Mammary microvascular endothelial cell (primary cell): ENCODE measurements around the gene SHLD1. TPM values are rescaled to one million over a fixed set of nuclear protein-coding genes. Genes with fewer than 3 reads are reported as not detected.

ENCODE experiments used
- total RNA-seq: library from RNA; depleted of rRNA; stranded (reverse); fragments of >200 nt; gene quantifications from 2 replicates; pipeline ENCODE4 v1.2.3, GENCODE V29; 2015

SHLD1 gene
- 3.1 and 4.0 TPM in 2 replicates for total RNA-seq

DNA sequence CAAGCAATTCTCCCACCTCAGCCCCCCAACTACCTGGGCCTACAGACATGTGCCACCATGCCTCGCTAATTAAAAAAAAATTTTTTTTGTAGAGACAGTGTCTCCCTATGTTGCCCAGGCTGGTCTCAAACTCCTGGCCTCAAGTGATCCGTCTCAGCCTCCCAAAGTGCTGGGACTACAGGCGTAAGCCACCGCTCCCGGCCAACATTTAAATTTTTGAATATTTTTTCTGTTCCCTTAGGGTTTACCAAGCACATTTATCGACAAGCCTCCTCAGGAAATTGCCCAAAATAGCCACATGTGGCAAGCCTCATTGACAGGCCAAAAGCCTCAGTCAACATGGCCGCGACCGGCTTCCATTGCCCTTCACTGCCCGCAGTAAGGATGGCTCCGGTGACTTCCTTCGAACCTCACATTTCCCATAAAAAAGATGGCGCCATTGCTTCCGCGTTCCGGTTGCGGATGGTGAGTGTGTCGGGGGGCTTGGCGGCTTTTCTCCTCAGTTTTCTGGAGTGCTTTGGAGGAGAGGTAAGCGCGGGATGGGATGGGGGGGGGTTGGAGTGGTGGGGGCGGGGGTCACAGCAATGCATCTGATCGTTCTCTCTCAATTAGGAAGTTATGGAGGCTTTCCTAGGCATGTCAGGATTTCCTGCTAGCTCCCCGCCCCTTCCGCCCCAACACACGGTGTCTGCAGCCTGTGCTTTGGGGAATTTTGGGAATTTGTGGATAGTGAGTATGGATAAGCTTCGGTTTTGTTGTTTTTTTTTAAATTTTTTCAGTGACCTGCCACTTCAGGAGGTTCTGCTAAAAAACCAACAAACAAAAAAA, at the start of gene SHLD1:
Gene SHLD1 (plus strand): TSS at position 450 of the 828 bp plus-strand sequence. CDS start 22,465 bp downstream, outside the sequence.

Other genes starting within 250 kb of the SHLD1 start
- gene GPCPD1, start 139.4 kb upstream of the SHLD1 start, total RNA-seq, result 10.9 and 14.3 TPM in 2 replicates
- gene CHGB, start 161.1 kb downstream of the SHLD1 start, total RNA-seq, result 0.07 TPM in 1 of 2 replicates, not detected in the other
- gene TRMT6, start 200.1 kb downstream of the SHLD1 start, total RNA-seq, result 8.6 and 9.9 TPM in 2 replicates
- gene MCM8, start 200.3 kb downstream of the SHLD1 start, total RNA-seq, result 9.1 and 12.0 TPM in 2 replicates